K562 (cell line): ENCODE results near the gene SPON1. TPM values are rescaled to one million over a fixed set of nuclear protein-coding genes. Genes with fewer than 3 reads are reported as not detected.

ENCODE experiments used
- CHD2 ChIP-seq: IDR thresholded peaks from 2 replicates; pipeline ENCODE4 v1.6.1; 2011; ENCODE audit warnings: low read depth, low read length
- KDM2B ChIP-seq: fragments of 250-450 bp; sonication (Bioruptor Pico); IDR thresholded peaks from 2 replicates; pipeline ENCODE4 v1.8.0; 2021; ENCODE audit warnings: mild to moderate bottlenecking, moderate library complexity
- MGA ChIP-seq: fragments of 450-650 bp; IDR thresholded peaks from 2 replicates; pipeline ENCODE4 v1.6.1; 2016; ENCODE audit warnings: mild to moderate bottlenecking, moderate library complexity
- RCOR1 ChIP-seq, 2 experiments: IDR thresholded peaks; 2 replicates each; pipeline ENCODE4 v1.6.1; 2012; ENCODE audit warnings: low read depth in 2 of 2, low read length in 2 of 2, borderline replicate concordance in 1 of 2, improper control_type of control experiment in 1 of 2
- RFX5 ChIP-seq: IDR thresholded peaks from 2 replicates; pipeline ENCODE4 v1.6.1; 2011; ENCODE audit warnings: low read depth, mild to moderate bottlenecking, improper control_type of control experiment, low read length
- ZNF347 ChIP-seq: fragments of 450-650 bp; formaldehyde crosslinking; IDR thresholded peaks from 2 replicates; pipeline ENCODE4 v1.4.0; 2020; ENCODE audit warnings: low read depth, mild to moderate bottlenecking, moderate library complexity
- ZNF780A ChIP-seq: fragments of 250-450 bp; sonication (Bioruptor Pico); IDR thresholded peaks from 2 replicates; pipeline ENCODE4 v1.5.0; 2021; ENCODE audit warnings: mild to moderate bottlenecking
- polyA plus RNA-seq, 8 experiments: library from polyadenylated mRNA; depleted of rRNA in 4 of 8; stranded (reverse) in 5 of 8; unstranded in 3 of 8; fragments of >200 nt; fragmentation: Nextera tagmentation in 2 of 8; fragmentation: Illumina TruSeq in 1 of 8; extraction: Ambion mirVana in 2 of 8; extraction: Trizol in 1 of 8; gene quantifications; 2 replicates each; pipeline versions ENCODE4 v1.2.1 to v1.2.3, GENCODE V29; 2011 to 2014; ENCODE audit warnings: inconsistent platforms in 1 of 8, missing spikeins in 1 of 8
- total RNA-seq, 7 experiments: library from RNA; depleted of rRNA in 6 of 7; stranded (reverse); fragments of >200 nt in 6 of 7; fragmentation: Illumina TruSeq in 2 of 7; extraction: Trizol in 2 of 7; gene quantifications; 2 replicates each; pipeline versions ENCODE4 v1.2.1 to v1.2.3, GENCODE V29; 2011 to 2021; ENCODE audit warnings: low replicate concordance in 1 of 7

Gene SPON1
- total and polyA plus RNA-seq, 9 of the 15 experiments (the other 6 are each of a cell fraction or from before 2014, with no cell fraction given) = 0.04 to 0.06 TPM; not detected in 7

GRCh38 chr11:14273895-14274294 is 311.4 kb downstream of the SPON1 start (continued):
- TF ChIP-seq ZNF780A (no peak), KDM2B (CRISPR knock-in tag) (no peak), CHD2 (no peak), ZNF347 (CRISPR knock-in tag) (no peak), RFX5 (no peak), RCOR1 (IDR thresholded peaks at IDR 0.05; ENCODE audit: borderline replicate concordance in 1 of 2, low read depth in 2 of 2, low read length in 2 of 2) (no peak), MGA (no peak)
